SK-N-SH treated with all-trans-retinoic acid at 6 μM for 48 hours (cell line): Measurements from ENCODE around the gene KRT71.
"Not testable (repeated sequence)": the region's sequence is repeated elsewhere in the genome, so short reads cannot be mapped to it uniquely, and the experiment has no call there.

Source experiments
- RARB ChIP-seq: fragments of 250-450 bp; sonication (Bioruptor Pico); IDR thresholded peaks from 2 replicates; pipeline ENCODE4 v1.8.0; 2021; ENCODE audit warnings: mild to moderate bottlenecking, moderate library complexity
- ZFP30 ChIP-seq: fragments of 450-650 bp; formaldehyde crosslinking; IDR thresholded peaks from 2 replicates; pipeline ENCODE4 v1.5.0; 2022; ENCODE audit warnings: mild to moderate bottlenecking, moderate library complexity
- TF ChIP-seq, protein P1 (sequence below): fragments of 250-450 bp; sonication (Bioruptor Pico); IDR thresholded peaks from 2 replicates; pipeline ENCODE4 v1.8.0; 2020; ENCODE audit warnings: mild to moderate bottlenecking, moderate library complexity, borderline replicate concordance

DNA sequence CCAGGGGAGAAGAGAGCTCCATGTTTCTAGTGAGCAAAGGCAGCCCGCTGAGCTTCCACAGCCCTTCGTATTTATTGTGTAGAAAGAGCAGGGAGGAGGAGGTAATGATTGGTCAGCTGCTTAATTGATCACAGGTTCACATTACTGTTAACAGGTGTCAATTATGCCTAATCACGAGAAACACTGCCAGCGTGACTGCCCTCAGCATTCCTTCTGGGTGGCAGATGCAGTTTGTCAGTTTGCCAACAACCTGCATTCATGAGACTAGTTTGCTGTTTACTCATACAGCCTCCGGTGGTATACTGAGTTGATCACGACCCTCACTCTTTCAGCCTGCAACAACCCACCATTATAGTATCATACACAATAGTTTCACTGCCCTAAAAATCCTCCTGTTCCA lies 52.4 kb downstream of the KRT71 start:
- TF ChIP-seq, protein P1, sequence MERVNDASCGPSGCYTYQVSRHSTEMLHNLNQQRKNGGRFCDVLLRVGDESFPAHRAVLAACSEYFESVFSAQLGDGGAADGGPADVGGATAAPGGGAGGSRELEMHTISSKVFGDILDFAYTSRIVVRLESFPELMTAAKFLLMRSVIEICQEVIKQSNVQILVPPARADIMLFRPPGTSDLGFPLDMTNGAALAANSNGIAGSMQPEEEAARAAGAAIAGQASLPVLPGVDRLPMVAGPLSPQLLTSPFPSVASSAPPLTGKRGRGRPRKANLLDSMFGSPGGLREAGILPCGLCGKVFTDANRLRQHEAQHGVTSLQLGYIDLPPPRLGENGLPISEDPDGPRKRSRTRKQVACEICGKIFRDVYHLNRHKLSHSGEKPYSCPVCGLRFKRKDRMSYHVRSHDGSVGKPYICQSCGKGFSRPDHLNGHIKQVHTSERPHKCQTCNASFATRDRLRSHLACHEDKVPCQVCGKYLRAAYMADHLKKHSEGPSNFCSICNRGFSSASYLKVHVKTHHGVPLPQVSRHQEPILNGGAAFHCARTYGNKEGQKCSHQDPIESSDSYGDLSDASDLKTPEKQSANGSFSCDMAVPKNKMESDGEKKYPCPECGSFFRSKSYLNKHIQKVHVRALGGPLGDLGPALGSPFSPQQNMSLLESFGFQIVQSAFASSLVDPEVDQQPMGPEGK (CRISPR knock-in tag) = not testable (repeated sequence)
- TF ChIP-seq ZFP30 (CRISPR knock-in tag); RARB: not testable (repeated sequence)
